HepG2 (cell line): ENCODE data around the gene GABRB1. TPM values are rescaled to one million over a fixed set of nuclear protein-coding genes. Genes with fewer than 3 reads are reported as not detected.

Experiments used
- AHR ChIP-seq: IDR thresholded peaks from 2 replicates; pipeline ENCODE4 v1.6.1; 2018; ENCODE audit warnings: missing genetic modification reagents, missing compliant biosample characterization
- HCFC1 ChIP-seq: fragments of 150-350 bp; IDR thresholded peaks from 2 replicates; pipeline ENCODE4 v1.6.1; 2014; ENCODE audit warnings: low read depth, low read length
- IRX3 ChIP-seq: sonication (generic); formaldehyde crosslinking; IDR thresholded peaks from 2 replicates; pipeline ENCODE4 v1.8.1; 2023; ENCODE audit warnings: mild to moderate bottlenecking, low read depth, missing genetic modification reagents, borderline replicate concordance
- ISX ChIP-seq: sonication (generic); formaldehyde crosslinking; conservative IDR thresholded peaks from 2 replicates; pipeline ENCODE4 v1.5.0; 2020; ENCODE audit warnings: missing genetic modification reagents
- MBNL3 ChIP-seq: fragments of 250-450 bp; sonication (Bioruptor Pico); conservative IDR thresholded peaks from 2 replicates; pipeline ENCODE4 v1.8.0; 2022; ENCODE audit warnings: mild to moderate bottlenecking, inconsistent platforms
- NONO ChIP-seq, 2 experiments: fragments of 450-650 bp in 1 of 2; sonication (generic) in 1 of 2; formaldehyde crosslinking in 1 of 2; IDR thresholded peaks in 1 of 2; conservative IDR thresholded peaks in 1 of 2; 2 replicates each; pipeline versions ENCODE4 v1.6.1 to v1.8.0; 2017 to 2022; ENCODE audit warnings: mild to moderate bottlenecking in 1 of 2, missing genetic modification reagents in 1 of 2, moderate library complexity in 1 of 2
- TBX3 ChIP-seq: fragments of 450-650 bp; IDR thresholded peaks from 2 replicates; pipeline ENCODE4 v1.6.1; 2017; ENCODE audit warnings: antibody characterized with exemption, mild to moderate bottlenecking, inconsistent platforms, borderline replicate concordance
- TSC22D2 ChIP-seq: sonication (generic); formaldehyde crosslinking; IDR thresholded peaks from 2 replicates; pipeline ENCODE4 v1.5.1; 2020; ENCODE audit warnings: missing genetic modification reagents, mild to moderate bottlenecking, borderline replicate concordance
- XBP1 ChIP-seq: sonication (generic); formaldehyde crosslinking; IDR thresholded peaks from 2 replicates; pipeline ENCODE4 v1.5.0; 2020; ENCODE audit warnings: missing genetic modification reagents
- ZBTB7A ChIP-seq: sonication (generic); formaldehyde crosslinking; IDR thresholded peaks from 2 replicates; pipeline ENCODE4 v1.8.0; 2022; ENCODE audit warnings: mild to moderate bottlenecking, missing genetic modification reagents
- ZFP41 ChIP-seq: sonication (generic); formaldehyde crosslinking; IDR thresholded peaks from 2 replicates; pipeline ENCODE4 v1.4.0; 2020; ENCODE audit warnings: mild to moderate bottlenecking, missing genetic modification reagents, borderline replicate concordance
- ZNF747 ChIP-seq: sonication (generic); formaldehyde crosslinking; IDR thresholded peaks from 2 replicates; pipeline ENCODE4 v1.8.1; 2023; ENCODE audit warnings: missing genetic modification reagents, mild to moderate bottlenecking, borderline replicate concordance
- ZSCAN20 ChIP-seq: sonication (generic); formaldehyde crosslinking; IDR thresholded peaks from 2 replicates; pipeline ENCODE4 v1.4.0; 2020; ENCODE audit warnings: missing genetic modification reagents, mild to moderate bottlenecking, borderline replicate concordance
- polyA plus RNA-seq, 8 experiments: library from polyadenylated mRNA; depleted of rRNA in 3 of 8; stranded (reverse) in 7 of 8; unstranded in 1 of 8; fragments of >200 nt; fragmentation: Illumina TruSeq in 4 of 8; extraction: Trizol in 4 of 8; gene quantifications; 2 replicates each; pipeline versions ENCODE4 v1.2.1 to v1.2.3, GENCODE V29; 2011 to 2016; ENCODE audit warnings: low read depth in 4 of 8, missing spikeins in 1 of 8, mixed read lengths in 1 of 8; ENCODE audit not compliant: insufficient read depth in 1 of 8
- total RNA-seq, 5 experiments: library from RNA; depleted of rRNA; stranded (reverse); fragments of >200 nt; fragmentation: Illumina TruSeq; extraction: Trizol; gene quantifications; 2 replicates each; pipeline ENCODE4 v1.2.3, GENCODE V29; 2016; ENCODE audit warnings: low read depth in 1 of 5
- TF ChIP-seq, protein P1 (sequence below): sonication (generic); formaldehyde crosslinking; IDR thresholded peaks from 2 replicates; pipeline ENCODE4 v1.8.0; 2022; ENCODE audit warnings: mild to moderate bottlenecking, missing genetic modification reagents; ENCODE audit not compliant: insufficient replicate concordance
- TF ChIP-seq, protein P2 (sequence below): sonication (generic); formaldehyde crosslinking; IDR thresholded peaks from 2 replicates; pipeline ENCODE4 v1.4.0; 2020; ENCODE audit warnings: missing genetic modification reagents, mild to moderate bottlenecking, borderline replicate concordance
- TF ChIP-seq, protein P3 (sequence below): IDR thresholded peaks from 2 replicates; pipeline ENCODE4 v1.6.1; 2016; ENCODE audit warnings: low read depth, missing genetic modification reagents, missing compliant biosample characterization
- TF ChIP-seq, protein P4 (sequence below): sonication (generic); formaldehyde crosslinking; IDR thresholded peaks from 2 replicates; pipeline ENCODE4 v1.8.1; 2023; ENCODE audit warnings: mild to moderate bottlenecking, missing genetic modification reagents
- TF ChIP-seq, protein P5 (sequence below): IDR thresholded peaks from 2 replicates; pipeline ENCODE4 v1.6.1; 2018; ENCODE audit warnings: missing genetic modification reagents, mild to moderate bottlenecking, missing compliant biosample characterization

Gene GABRB1
- total and polyA plus RNA-seq, 2 of the 13 experiments (the other 11 are each of a cell fraction or from before 2014, with no cell fraction given): not detected

DNA sequence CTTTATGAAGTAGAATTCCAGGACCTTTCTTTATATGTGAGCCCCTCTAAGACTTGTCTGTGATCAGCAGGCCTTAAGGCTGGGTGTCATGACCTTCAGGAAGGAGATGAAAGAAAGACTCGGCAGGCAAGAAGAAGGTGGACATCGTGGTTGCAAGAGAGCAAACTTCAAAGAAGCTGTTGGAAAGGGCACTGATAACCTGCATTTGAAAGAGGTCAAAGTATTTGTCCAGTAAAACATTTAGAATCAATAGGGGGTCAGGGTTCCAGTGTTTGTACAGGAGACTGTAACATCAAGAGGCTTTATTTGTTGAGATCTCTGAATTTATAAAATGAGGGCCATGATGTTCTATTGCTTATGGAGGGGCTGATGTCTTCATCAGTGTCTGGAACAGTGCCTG, 387.9 kb downstream of the GABRB1 start (continued):
- TF ChIP-seq, protein P1, sequence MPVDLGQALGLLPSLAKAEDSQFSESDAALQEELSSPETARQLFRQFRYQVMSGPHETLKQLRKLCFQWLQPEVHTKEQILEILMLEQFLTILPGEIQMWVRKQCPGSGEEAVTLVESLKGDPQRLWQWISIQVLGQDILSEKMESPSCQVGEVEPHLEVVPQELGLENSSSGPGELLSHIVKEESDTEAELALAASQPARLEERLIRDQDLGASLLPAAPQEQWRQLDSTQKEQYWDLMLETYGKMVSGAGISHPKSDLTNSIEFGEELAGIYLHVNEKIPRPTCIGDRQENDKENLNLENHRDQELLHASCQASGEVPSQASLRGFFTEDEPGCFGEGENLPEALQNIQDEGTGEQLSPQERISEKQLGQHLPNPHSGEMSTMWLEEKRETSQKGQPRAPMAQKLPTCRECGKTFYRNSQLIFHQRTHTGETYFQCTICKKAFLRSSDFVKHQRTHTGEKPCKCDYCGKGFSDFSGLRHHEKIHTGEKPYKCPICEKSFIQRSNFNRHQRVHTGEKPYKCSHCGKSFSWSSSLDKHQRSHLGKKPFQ: no peak
- TF ChIP-seq, protein P2, sequence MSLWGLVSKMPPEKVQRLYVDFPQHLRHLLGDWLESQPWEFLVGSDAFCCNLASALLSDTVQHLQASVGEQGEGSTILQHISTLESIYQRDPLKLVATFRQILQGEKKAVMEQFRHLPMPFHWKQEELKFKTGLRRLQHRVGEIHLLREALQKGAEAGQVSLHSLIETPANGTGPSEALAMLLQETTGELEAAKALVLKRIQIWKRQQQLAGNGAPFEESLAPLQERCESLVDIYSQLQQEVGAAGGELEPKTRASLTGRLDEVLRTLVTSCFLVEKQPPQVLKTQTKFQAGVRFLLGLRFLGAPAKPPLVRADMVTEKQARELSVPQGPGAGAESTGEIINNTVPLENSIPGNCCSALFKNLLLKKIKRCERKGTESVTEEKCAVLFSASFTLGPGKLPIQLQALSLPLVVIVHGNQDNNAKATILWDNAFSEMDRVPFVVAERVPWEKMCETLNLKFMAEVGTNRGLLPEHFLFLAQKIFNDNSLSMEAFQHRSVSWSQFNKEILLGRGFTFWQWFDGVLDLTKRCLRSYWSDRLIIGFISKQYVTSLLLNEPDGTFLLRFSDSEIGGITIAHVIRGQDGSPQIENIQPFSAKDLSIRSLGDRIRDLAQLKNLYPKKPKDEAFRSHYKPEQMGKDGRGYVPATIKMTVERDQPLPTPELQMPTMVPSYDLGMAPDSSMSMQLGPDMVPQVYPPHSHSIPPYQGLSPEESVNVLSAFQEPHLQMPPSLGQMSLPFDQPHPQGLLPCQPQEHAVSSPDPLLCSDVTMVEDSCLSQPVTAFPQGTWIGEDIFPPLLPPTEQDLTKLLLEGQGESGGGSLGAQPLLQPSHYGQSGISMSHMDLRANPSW (CRISPR knock-in tag): no peak
- no peak for TF ChIP-seq XBP1
- TF ChIP-seq IRX3 (CRISPR knock-in tag): no peak
- TF ChIP-seq MBNL3 (CRISPR knock-in tag): no peak
- no peak for TF ChIP-seq ZNF747 (CRISPR knock-in tag)
- TF ChIP-seq, protein P3, sequence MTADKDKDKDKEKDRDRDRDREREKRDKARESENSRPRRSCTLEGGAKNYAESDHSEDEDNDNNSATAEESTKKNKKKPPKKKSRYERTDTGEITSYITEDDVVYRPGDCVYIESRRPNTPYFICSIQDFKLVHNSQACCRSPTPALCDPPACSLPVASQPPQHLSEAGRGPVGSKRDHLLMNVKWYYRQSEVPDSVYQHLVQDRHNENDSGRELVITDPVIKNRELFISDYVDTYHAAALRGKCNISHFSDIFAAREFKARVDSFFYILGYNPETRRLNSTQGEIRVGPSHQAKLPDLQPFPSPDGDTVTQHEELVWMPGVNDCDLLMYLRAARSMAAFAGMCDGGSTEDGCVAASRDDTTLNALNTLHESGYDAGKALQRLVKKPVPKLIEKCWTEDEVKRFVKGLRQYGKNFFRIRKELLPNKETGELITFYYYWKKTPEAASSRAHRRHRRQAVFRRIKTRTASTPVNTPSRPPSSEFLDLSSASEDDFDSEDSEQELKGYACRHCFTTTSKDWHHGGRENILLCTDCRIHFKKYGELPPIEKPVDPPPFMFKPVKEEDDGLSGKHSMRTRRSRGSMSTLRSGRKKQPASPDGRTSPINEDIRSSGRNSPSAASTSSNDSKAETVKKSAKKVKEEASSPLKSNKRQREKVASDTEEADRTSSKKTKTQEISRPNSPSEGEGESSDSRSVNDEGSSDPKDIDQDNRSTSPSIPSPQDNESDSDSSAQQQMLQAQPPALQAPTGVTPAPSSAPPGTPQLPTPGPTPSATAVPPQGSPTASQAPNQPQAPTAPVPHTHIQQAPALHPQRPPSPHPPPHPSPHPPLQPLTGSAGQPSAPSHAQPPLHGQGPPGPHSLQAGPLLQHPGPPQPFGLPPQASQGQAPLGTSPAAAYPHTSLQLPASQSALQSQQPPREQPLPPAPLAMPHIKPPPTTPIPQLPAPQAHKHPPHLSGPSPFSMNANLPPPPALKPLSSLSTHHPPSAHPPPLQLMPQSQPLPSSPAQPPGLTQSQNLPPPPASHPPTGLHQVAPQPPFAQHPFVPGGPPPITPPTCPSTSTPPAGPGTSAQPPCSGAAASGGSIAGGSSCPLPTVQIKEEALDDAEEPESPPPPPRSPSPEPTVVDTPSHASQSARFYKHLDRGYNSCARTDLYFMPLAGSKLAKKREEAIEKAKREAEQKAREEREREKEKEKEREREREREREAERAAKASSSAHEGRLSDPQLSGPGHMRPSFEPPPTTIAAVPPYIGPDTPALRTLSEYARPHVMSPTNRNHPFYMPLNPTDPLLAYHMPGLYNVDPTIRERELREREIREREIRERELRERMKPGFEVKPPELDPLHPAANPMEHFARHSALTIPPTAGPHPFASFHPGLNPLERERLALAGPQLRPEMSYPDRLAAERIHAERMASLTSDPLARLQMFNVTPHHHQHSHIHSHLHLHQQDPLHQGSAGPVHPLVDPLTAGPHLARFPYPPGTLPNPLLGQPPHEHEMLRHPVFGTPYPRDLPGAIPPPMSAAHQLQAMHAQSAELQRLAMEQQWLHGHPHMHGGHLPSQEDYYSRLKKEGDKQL: peak; percentile 88; the same call in 1 of the 2 replicates
- TF ChIP-seq AHR: no peak
- TF ChIP-seq TSC22D2 (CRISPR knock-in tag): no peak
- TF ChIP-seq ZBTB7A (CRISPR knock-in tag): no peak
- TF ChIP-seq ISX (CRISPR knock-in tag): no peak
- TF ChIP-seq HCFC1: no peak
- TF ChIP-seq, protein P4, sequence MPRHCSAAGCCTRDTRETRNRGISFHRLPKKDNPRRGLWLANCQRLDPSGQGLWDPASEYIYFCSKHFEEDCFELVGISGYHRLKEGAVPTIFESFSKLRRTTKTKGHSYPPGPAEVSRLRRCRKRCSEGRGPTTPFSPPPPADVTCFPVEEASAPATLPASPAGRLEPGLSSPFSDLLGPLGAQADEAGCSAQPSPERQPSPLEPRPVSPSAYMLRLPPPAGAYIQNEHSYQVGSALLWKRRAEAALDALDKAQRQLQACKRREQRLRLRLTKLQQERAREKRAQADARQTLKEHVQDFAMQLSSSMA: no peak
- TF ChIP-seq, protein P5, sequence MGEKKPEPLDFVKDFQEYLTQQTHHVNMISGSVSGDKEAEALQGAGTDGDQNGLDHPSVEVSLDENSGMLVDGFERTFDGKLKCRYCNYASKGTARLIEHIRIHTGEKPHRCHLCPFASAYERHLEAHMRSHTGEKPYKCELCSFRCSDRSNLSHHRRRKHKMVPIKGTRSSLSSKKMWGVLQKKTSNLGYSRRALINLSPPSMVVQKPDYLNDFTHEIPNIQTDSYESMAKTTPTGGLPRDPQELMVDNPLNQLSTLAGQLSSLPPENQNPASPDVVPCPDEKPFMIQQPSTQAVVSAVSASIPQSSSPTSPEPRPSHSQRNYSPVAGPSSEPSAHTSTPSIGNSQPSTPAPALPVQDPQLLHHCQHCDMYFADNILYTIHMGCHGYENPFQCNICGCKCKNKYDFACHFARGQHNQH (CRISPR knock-in tag): no peak
- TF ChIP-seq ZSCAN20 (CRISPR knock-in tag): no peak
- TF ChIP-seq NONO (IDR thresholded peaks at IDR 0.05): no peak
- TF ChIP-seq NONO (CRISPR knock-in tag; conservative IDR thresholded peaks at IDR 0.05): no peak
- TF ChIP-seq TBX3: peak; percentile 68; the same call in 1 of the 2 replicates
- TF ChIP-seq ZFP41 (CRISPR knock-in tag): no peak
